Ishikawa (cell line): ENCODE data around the gene CHD5.

Experiments
- CEBPB ChIP-seq: IDR thresholded peaks from 2 replicates; pipeline ENCODE4 v1.6.1; 2012
- EGR1 ChIP-seq: IDR thresholded peaks from 2 replicates; pipeline ENCODE4 v1.6.1; 2012
- FOXM1 ChIP-seq: IDR thresholded peaks from 2 replicates; pipeline ENCODE4 v1.6.1; 2012; ENCODE audit warnings: low read depth, borderline replicate concordance
- REST ChIP-seq: IDR thresholded peaks from 2 replicates; pipeline ENCODE4 v1.6.1; 2012; ENCODE audit warnings: low read depth, mild to moderate bottlenecking

- TF ChIP-seq CEBPB (no peak), FOXM1 (no peak), REST (no peak), EGR1 (no peak)
Measured at GRCh38 chr1:6134206-6134605, 45.9 kb downstream of the CHD5 start.
